Heart left ventricle (tissue), 16 donors: ENCODE results near the gene HDAC4. TPM values are rescaled to one million over a fixed set of nuclear protein-coding genes. Genes with fewer than 3 reads are reported as not detected.

ENCODE experiments used
- ATAC-seq, 4 donors: fragments of 200-7000 bp; cut with Tn5 transposase; one replicate each; pipeline ENCODE4 v1.9.1; 2020 to 2022; ENCODE audit warnings: moderate library complexity in 4 of 4, mild to moderate bottlenecking in 3 of 4, moderate number of reproducible peaks in 1 of 4
- DNase-seq, 5 donors: peaks; one replicate each; pipeline ENCODE4 v3.0.0-alpha.2; 2020
- H3K27ac ChIP-seq, 12 donors: fragments of 200-600 bp; sonication (generic) in 4 of 12; one replicate each; pipeline versions ENCODE4 v1.5.0 to v1.8.0; 2016 to 2022; ENCODE audit warnings: mild to moderate bottlenecking in 2 of 12
- H3K27me3 ChIP-seq, 9 donors: fragments of 200-600 bp; sonication (generic) in 2 of 9; one replicate each; pipeline versions ENCODE4 v1.5.1 to v1.8.0; 2016 to 2022; ENCODE audit warnings: mild to moderate bottlenecking in 3 of 9
- H3K36me3 ChIP-seq, 9 donors: fragments of 200-600 bp; sonication (generic) in 2 of 9; one replicate each; pipeline versions ENCODE4 v1.5.0 to v1.8.0; 2018 to 2022; ENCODE audit warnings: mild to moderate bottlenecking in 2 of 9
- H3K4me1 ChIP-seq, 12 donors: fragments of 200-600 bp; sonication (generic) in 4 of 12; one replicate each; pipeline versions ENCODE4 v1.5.0 to v1.8.0; 2016 to 2022; ENCODE audit warnings: mild to moderate bottlenecking in 3 of 12
- H3K4me3 ChIP-seq, 12 donors: fragments of 200-600 bp; sonication (generic) in 4 of 12; one replicate each; pipeline versions ENCODE4 v1.5.0 to v1.8.0; 2017 to 2022; ENCODE audit warnings: mild to moderate bottlenecking in 9 of 12, moderate library complexity in 4 of 12
- H3K9me3 ChIP-seq, 12 donors: fragments of 200-600 bp; sonication (generic) in 4 of 12; one replicate each; pipeline versions ENCODE4 v1.5.0 to v1.8.0; 2016 to 2022; ENCODE audit warnings: mild to moderate bottlenecking in 1 of 12
- POLR2A ChIP-seq, 2 donors: fragments of 450-650 bp; IDR thresholded peaks; one replicate each; pipeline ENCODE4 v1.6.1; 2017; ENCODE audit warnings: antibody characterized with exemption in 2 of 2, mild to moderate bottlenecking in 2 of 2, moderate library complexity in 2 of 2
- WGBS, 4 donors: extraction: QIAGEN DNeasy Blood & Tissue Kit in 2 of 4; methylation state at CpG; one replicate each; pipeline versions ENCODE4 v1.1.5 to v1.1.7; 2013 to 2018; 5-methylcytosine and 5-hydroxymethylcytosine counted together
- intact Hi-C, 10 donors: fragments of 100-400 bp; cut with DNase I; formaldehyde crosslinking; loops; one replicate each; pipeline versions ENCODE4 v1.11.1 to v1.14.2; 2022
- polyA plus RNA-seq, 2 donors: library from polyadenylated mRNA; stranded (reverse); fragments of 200-250 nt; gene quantifications; one replicate each; pipeline ENCODE4 v1.2.3, GENCODE V29; 2013
- total RNA-seq, 9 donors: library from RNA; depleted of rRNA in 2 of 9; stranded (reverse); fragments of >200 nt in 2 of 9; fragmentation: NEBNext Ultra II Directional in 3 of 9; extraction: Animal tissue kit (Norgen Biotek cat#: 25700) in 3 of 9; gene quantifications; one replicate each; pipeline versions ENCODE4 v1.1.0 to v1.2.4, GENCODE V29; 2016 to 2023
- TF ChIP-seq, protein P1 (sequence below), 12 donors: fragments of 200-600 bp; sonication (generic) in 4 of 12; IDR thresholded peaks; one replicate each; pipeline versions ENCODE4 v1.5.0 to v1.8.0; 2018 to 2022; ENCODE audit warnings: antibody characterized with exemption in 12 of 12, mild to moderate bottlenecking in 5 of 12
- donor health status: ischemic (EF 13 %, LVEDD 7.1; RV severe dilation, severe dysfunction).
- donor health status: healthy with polysubstance abuse.
- donor health status: DM: no; HTN: yes; CAD: no.
- donor health status: DM: no; HTN: no; CAD: no.
- donor health status: ischemic (EF 25% LVEDD 6.9; RV normal size, moderate dysfunction).
- donor health status: ischemic (EF 25% LVEDD 5.7; RV mildly dilated, moderate dysfunction).
- donor health status: healthy.
- donor health status: DM: yes; HTN: yes; CAD: no.
- donor health status: ischemic (EF 35%, LVEDD 5.7; RV mildly dilated, moderate dysfunction).
- donor health status: nonischemic (EF 11% LVEDD 7.7; RV severe dilation, severe dysfunction).
- donor health status: DM: yes; HTN: yes; CAD: no.
- donor health status: PGD.
- donor health status: ischemic (EF 29% LVEDD 5.4; RV normal size, mild dysfunction).
- donor health status: nonischemic (EF 23%, LVEDD 6.1; RV moderate dilation, normal function).

HDAC4 gene
- total and polyA plus RNA-seq, 11 donors = 13.9 to 37.6 (median 27.5) TPM

DNA sequence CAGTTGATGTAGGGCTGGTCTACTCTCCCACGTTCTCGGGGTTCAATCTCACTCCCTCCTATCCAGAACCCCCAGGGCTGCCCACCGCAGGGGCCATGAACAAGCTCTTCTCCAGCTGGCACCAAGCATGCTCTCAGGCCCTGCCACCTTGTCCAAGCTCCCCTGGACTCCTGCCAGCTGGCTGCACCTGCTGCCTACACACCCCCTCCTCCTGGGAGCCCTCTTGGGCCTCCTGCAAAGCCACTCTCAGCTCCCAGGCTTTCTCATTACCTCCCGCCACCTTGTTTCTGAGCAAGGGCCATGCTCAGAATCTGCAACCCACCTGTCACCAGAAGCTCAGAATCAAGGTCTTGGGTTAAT, 56.0 kb downstream of the HDAC4 start:
- peak in 3 of 4 donors; percentile 29 to 61 (median 38) for ATAC-seq
- TF ChIP-seq POLR2A (IDR thresholded peaks at IDR 0.05) = no peak
- TF ChIP-seq, protein P1, sequence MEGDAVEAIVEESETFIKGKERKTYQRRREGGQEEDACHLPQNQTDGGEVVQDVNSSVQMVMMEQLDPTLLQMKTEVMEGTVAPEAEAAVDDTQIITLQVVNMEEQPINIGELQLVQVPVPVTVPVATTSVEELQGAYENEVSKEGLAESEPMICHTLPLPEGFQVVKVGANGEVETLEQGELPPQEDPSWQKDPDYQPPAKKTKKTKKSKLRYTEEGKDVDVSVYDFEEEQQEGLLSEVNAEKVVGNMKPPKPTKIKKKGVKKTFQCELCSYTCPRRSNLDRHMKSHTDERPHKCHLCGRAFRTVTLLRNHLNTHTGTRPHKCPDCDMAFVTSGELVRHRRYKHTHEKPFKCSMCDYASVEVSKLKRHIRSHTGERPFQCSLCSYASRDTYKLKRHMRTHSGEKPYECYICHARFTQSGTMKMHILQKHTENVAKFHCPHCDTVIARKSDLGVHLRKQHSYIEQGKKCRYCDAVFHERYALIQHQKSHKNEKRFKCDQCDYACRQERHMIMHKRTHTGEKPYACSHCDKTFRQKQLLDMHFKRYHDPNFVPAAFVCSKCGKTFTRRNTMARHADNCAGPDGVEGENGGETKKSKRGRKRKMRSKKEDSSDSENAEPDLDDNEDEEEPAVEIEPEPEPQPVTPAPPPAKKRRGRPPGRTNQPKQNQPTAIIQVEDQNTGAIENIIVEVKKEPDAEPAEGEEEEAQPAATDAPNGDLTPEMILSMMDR (IDR thresholded peaks at IDR 0.05) = no peak
- 81 to 85% (median 81%) methylated on average over 4 of the region's 4 CpGs for WGBS, 4 donors
- Histone ChIP-seq H3K4me3 (no peak overlapping the region), H3K27me3 (no peaks in the 10 kb centered on the region), H3K9me3 (no peaks in the 10 kb centered on the region), H3K4me1 (peaks cover 0 to 34% (median 6%) of the 10 kb centered on the region in 12 donors), H3K27ac (peak overlapping the region in 1 of 12 donors; percentile 92), H3K36me3 (peaks cover 0 to 6% (median 0%) of the 10 kb centered on the region in 9 donors)
- intact Hi-C loops = no loop called here
- DNase-seq = peak; percentile 48 to 77 (median 74)

DNA sequence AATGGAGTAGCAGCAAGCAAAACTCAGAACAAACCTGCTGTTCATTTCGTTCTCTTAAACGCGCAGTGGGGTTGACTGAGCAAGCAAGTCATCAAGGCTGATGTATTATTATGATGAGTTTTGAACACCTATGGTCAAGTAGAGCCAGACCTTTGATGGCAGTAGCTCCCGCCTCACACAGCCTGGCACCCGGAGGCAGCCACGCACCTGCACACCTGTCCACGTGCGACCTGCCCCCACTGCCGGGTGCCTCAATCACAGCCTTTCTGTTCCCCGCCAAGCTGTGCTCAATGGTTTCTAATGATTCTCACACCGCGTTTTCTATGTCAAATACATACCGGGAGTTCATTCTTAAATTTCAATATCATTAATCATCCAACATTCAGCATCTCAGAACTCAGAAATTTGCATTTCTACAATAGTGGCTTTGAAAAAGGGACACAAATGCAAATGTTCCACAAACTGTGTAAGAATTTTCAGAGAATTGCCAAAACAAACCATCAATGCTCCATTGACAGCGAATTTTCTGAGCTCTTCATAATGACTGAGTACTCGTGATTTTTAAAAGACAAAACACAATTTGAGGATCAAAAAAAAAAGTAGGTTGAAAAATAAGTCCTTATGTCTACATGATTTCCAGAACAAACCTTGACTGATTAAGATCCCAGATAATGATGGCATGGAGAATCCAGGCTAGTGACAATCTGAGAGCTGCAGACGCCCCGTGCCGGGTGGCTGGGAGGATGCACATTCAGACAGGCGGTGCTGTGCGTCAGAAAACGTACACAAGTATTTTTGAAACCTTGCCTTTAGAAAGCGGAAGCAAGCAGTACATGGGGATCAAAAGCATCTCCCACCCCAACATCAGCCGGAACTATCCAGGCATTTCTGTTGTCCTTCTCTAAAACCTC, 56.6 kb downstream of the HDAC4 start:
- WGBS, 4 donors = 93 to 97% (median 94%) methylated on average over 23 of the region's 23 CpGs
- Histone ChIP-seq H3K4me1 (peaks cover 0 to 38% (median 6%) of the 10 kb centered on the region in 12 donors), H3K4me3 (no peak overlapping the region), H3K36me3 (peaks cover 0 to 3% (median 0%) of the 10 kb centered on the region in 9 donors), H3K9me3 (no peaks in the 10 kb centered on the region), H3K27ac (peak overlapping the region in 1 of 12 donors; percentile 92), H3K27me3 (no peaks in the 10 kb centered on the region)
- DNase-seq (no peak), ATAC-seq (no peak)
- TF ChIP-seq, protein P1 (IDR thresholded peaks at IDR 0.05) = no peak
- TF ChIP-seq POLR2A (IDR thresholded peaks at IDR 0.05) = no peak
- intact Hi-C loops = no loop called here

DNA sequence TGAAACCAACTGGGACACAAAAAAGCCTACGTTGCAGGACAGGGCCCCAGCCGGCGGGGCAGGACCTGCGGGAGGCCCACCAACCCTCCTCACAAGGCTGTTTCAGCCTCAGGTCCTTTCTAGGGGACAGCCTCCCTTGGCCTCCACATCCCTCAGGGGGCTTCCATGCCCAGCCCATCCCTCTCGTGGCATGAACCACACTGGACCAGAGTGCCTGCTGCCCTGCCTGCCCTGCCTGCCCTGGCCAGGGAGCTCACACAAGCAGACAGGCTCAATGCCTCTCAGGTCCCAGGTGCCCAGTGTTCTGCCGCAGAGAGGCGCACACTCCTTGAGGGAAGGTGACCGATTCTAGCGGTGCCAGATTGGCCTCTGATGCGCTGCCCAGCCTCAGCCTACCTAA, 57.4 kb downstream of the HDAC4 start:
- TF ChIP-seq, protein P1 (IDR thresholded peaks at IDR 0.05) = no peak
- no peak for TF ChIP-seq POLR2A (IDR thresholded peaks at IDR 0.05)
- Histone ChIP-seq H3K4me1 (peaks cover 0 to 34% (median 4%) of the 10 kb centered on the region in 12 donors), H3K36me3 (no peaks in the 10 kb centered on the region), H3K27me3 (no peaks in the 10 kb centered on the region), H3K27ac (peak overlapping the region in 1 of 12 donors; percentile 92), H3K9me3 (no peaks in the 10 kb centered on the region), H3K4me3 (no peak overlapping the region)
- 96 to 98% (median 97%) methylated on average over 9 to 10 of the region's 10 CpGs for WGBS, 4 donors
- DNase-seq = no peak
- intact Hi-C loops = no loop called here
- ATAC-seq = no peak

DNA sequence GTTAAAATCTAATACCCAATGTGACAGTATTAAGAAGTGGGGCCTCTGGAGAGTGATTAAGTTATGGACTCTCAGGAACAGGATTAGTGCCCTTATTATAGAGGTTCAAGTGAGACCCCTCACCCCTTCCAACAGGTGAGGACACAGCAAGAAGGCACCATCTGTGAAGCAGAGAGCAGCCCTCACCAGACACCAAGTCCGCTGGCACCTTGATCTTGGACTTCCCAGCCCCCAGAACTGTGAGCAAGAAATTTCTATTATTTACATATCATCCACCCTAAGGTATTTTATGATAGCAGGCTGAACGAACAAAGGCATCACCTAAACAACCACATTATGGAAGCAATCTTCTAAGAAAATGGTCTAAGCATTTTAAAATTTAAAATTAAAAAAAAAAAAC, 59.0 kb downstream of the HDAC4 start:
- H3K36me3 ChIP-seq = no peaks in the 10 kb centered on the region
- H3K27me3 ChIP-seq = no peaks in the 10 kb centered on the region
- TF ChIP-seq, protein P1 (IDR thresholded peaks at IDR 0.05) = no peak
- no peak for ATAC-seq
- intact Hi-C loops = no loop called here
- H3K4me3 ChIP-seq = no peak overlapping the region
- peak overlapping the region in 1 of 12 donors; percentile 92 for H3K27ac ChIP-seq
- no peaks in the 10 kb centered on the region for H3K9me3 ChIP-seq
- H3K4me1 ChIP-seq = peaks cover 0 to 44% (median 11%) of the 10 kb centered on the region in 12 donors
- DNase-seq = no peak
- 92 to 99% (median 96%) methylated on average over 2 of the region's 2 CpGs for WGBS, 4 donors
